GM19351 (cell line): ENCODE data around the gene LRMDA.
"Not testable (repeated sequence)": the region's sequence is repeated elsewhere in the genome, so short reads cannot be mapped to it uniquely, and the experiment has no call there.

Experiments used
- ATAC-seq: cut with Tn5 transposase; IDR thresholded peaks from one replicate; pipeline ENCODE4 v1.9.1; 2021; ENCODE audit warnings: mild to moderate bottlenecking, moderate library complexity; ENCODE audit not compliant: unreplicated experiment

Gene LRMDA

GRCh38 chr10:76461024-76461423 lies 1029.6 kb downstream of the LRMDA start:
- no peak for ATAC-seq

GRCh38 chr10:76463111-76463510 lies 1031.7 kb downstream of the LRMDA start:
- ATAC-seq: no peak

- ATAC-seq: no peak
These were observed 1035.5 kb downstream of the LRMDA start for GRCh38 chr10:76466836-76467503.

GRCh38 chr10:76469675-76470074 lies 1038.3 kb downstream of the LRMDA start:
- no peak for ATAC-seq

GRCh38 chr10:76479103-76479790 lies 1047.8 kb downstream of the LRMDA start:
- ATAC-seq: no peak

GRCh38 chr10:76481178-76481577 lies 1049.8 kb downstream of the LRMDA start:
- no peak for ATAC-seq

- ATAC-seq: no peak
These were observed 1056.2 kb downstream of the LRMDA start for GRCh38 chr10:76487582-76487981.

GRCh38 chr10:76488602-76489001 lies 1057.2 kb downstream of the LRMDA start:
- no peak for ATAC-seq

- no peak for ATAC-seq
These were observed 1059.8 kb downstream of the LRMDA start for GRCh38 chr10:76491216-76491615.

- no peak for ATAC-seq
These were observed 1060.6 kb downstream of the LRMDA start for GRCh38 chr10:76492026-76492425.

- ATAC-seq: no peak
These were observed 1061.5 kb downstream of the LRMDA start for GRCh38 chr10:76492678-76493472.

GRCh38 chr10:76497666-76498065 lies 1066.2 kb downstream of the LRMDA start:
- no peak for ATAC-seq

- ATAC-seq: no peak
These were observed 1073.4 kb downstream of the LRMDA start for GRCh38 chr10:76504823-76505222.

- ATAC-seq: no peak
These were observed 1078.0 kb downstream of the LRMDA start for GRCh38 chr10:76509446-76509845.

GRCh38 chr10:76514321-76514720 lies 1082.9 kb downstream of the LRMDA start:
- ATAC-seq: no peak

- no peak for ATAC-seq
These were observed 1083.4 kb downstream of the LRMDA start for GRCh38 chr10:76514869-76515268.

- ATAC-seq: no peak
These were observed 1091.1 kb downstream of the LRMDA start for GRCh38 chr10:76522547-76522946.

- no peak for ATAC-seq
These were observed 1091.8 kb downstream of the LRMDA start for GRCh38 chr10:76523246-76523645.

GRCh38 chr10:76523791-76524351 lies 1092.4 kb downstream of the LRMDA start:
- no peak for ATAC-seq

GRCh38 chr10:76526833-76527232 lies 1095.4 kb downstream of the LRMDA start:
- not testable (repeated sequence) for ATAC-seq

- ATAC-seq: no peak
These were observed 1108.9 kb downstream of the LRMDA start for GRCh38 chr10:76540331-76540730.
